BLaER1 treated with 17β-estradiol and CSF1 and Interleukin-3, amounts not matched to agents 10 nM and 100 nM (cell line): Measurements from ENCODE around the gene ADAMTS15.

ENCODE experiments used
- H3K27ac ChIP-seq, 11 experiments: shearing (Covaris generic); formaldehyde crosslinking; 2 replicates each; pipeline ENCODE4 v1.8.1; 2022
- H3K27me3 ChIP-seq, 11 experiments: shearing (Covaris generic); formaldehyde crosslinking; 2 replicates each; pipeline ENCODE4 v1.8.1; 2022
- H3K36me3 ChIP-seq, 11 experiments: shearing (Covaris generic); formaldehyde crosslinking; 2 replicates each; pipeline ENCODE4 v1.8.1; 2022
- H3K4me1 ChIP-seq, 10 experiments: shearing (Covaris generic); formaldehyde crosslinking; 2 replicates each; pipeline ENCODE4 v1.8.1; 2022
- H3K4me2 ChIP-seq, 11 experiments: shearing (Covaris generic); formaldehyde crosslinking; 2 replicates each; pipeline ENCODE4 v1.8.1; 2022
- H3K4me3 ChIP-seq, 10 experiments: shearing (Covaris generic); formaldehyde crosslinking; 2 replicates each; pipeline ENCODE4 v1.8.1; 2022
- H3K9ac ChIP-seq, 11 experiments: shearing (Covaris generic); formaldehyde crosslinking; 2 replicates each; pipeline ENCODE4 v1.8.1; 2022
- H3K9me3 ChIP-seq, 11 experiments: shearing (Covaris generic); formaldehyde crosslinking; replicated peaks in 1 of 11; 2 replicates each; pipeline ENCODE4 v1.8.1; 2022
- H4K20me1 ChIP-seq, 11 experiments: shearing (Covaris generic); formaldehyde crosslinking; 2 replicates each; pipeline ENCODE4 v1.8.1; 2022
- Cebpa-rat ChIP-seq, 11 experiments: shearing (Covaris generic); IDR thresholded peaks; 2 replicates each; pipeline ENCODE4 v1.8.1; 2022

The ADAMTS15 gene

GRCh38 chr11:130456286-130456685 is 7.8 kb downstream of the ADAMTS15 start:
- no peak for TF ChIP-seq Cebpa-rat (IDR thresholded peaks at IDR 0.05)
- Histone ChIP-seq H3K9ac (no peak overlapping the region), H4K20me1 (no peaks in the 10 kb centered on the region), H3K4me3 (no peak overlapping the region), H3K9me3 (no peaks in the 10 kb centered on the region), H3K27ac (no peak overlapping the region), H3K27me3 (no peaks in the 10 kb centered on the region), H3K36me3 (no peaks in the 10 kb centered on the region), H3K4me2 (no peak overlapping the region), H3K4me1 (peaks cover 0 to 13% (median 9%) of the 10 kb centered on the region in 10 experiments; a peak in 15 of 20 replicates)

- no peak overlapping the region for H3K27ac ChIP-seq
- peaks cover 0 to 17% (median 12%) of the 10 kb centered on the region in 10 experiments; a peak in 15 of 20 replicates for H3K4me1 ChIP-seq
- H3K4me2 ChIP-seq, result no peak overlapping the region
- H3K9me3 ChIP-seq, result no peaks in the 10 kb centered on the region
- no peak overlapping the region for H3K9ac ChIP-seq
- H3K27me3 ChIP-seq, result no peaks in the 10 kb centered on the region
- H4K20me1 ChIP-seq, result no peaks in the 10 kb centered on the region
- H3K4me3 ChIP-seq, result no peak overlapping the region
- no peak for TF ChIP-seq Cebpa-rat (IDR thresholded peaks at IDR 0.05)
- no peaks in the 10 kb centered on the region for H3K36me3 ChIP-seq
These were observed 9.4 kb downstream of the ADAMTS15 start for GRCh38 chr11:130457623-130458409.

GRCh38 chr11:130458410-130458729 is 9.9 kb downstream of the ADAMTS15 start:
- no peak overlapping the region for H3K9ac ChIP-seq
- H3K4me3 ChIP-seq, result no peak overlapping the region
- no peak for TF ChIP-seq Cebpa-rat (IDR thresholded peaks at IDR 0.05)
- H3K4me2 ChIP-seq, result no peak overlapping the region
- H3K9me3 ChIP-seq, result no peaks in the 10 kb centered on the region
- H3K36me3 ChIP-seq, result no peaks in the 10 kb centered on the region
- no peaks in the 10 kb centered on the region for H3K27me3 ChIP-seq
- no peak overlapping the region for H3K27ac ChIP-seq
- peaks cover 0 to 17% (median 12%) of the 10 kb centered on the region in 10 experiments; a peak in 15 of 20 replicates for H3K4me1 ChIP-seq
- no peaks in the 10 kb centered on the region for H4K20me1 ChIP-seq

- no peaks in the 10 kb centered on the region for H3K27me3 ChIP-seq
- H3K4me1 ChIP-seq, result peaks cover 0 to 17% (median 12%) of the 10 kb centered on the region in 10 experiments; a peak in 17 of 20 replicates
- no peak overlapping the region for H3K27ac ChIP-seq
- TF ChIP-seq Cebpa-rat (IDR thresholded peaks at IDR 0.05), result no peak
- H3K9ac ChIP-seq, result no peak overlapping the region
- no peaks in the 10 kb centered on the region for H4K20me1 ChIP-seq
- no peak overlapping the region for H3K4me3 ChIP-seq
- H3K4me2 ChIP-seq, result no peak overlapping the region
- no peaks in the 10 kb centered on the region for H3K9me3 ChIP-seq
- no peaks in the 10 kb centered on the region for H3K36me3 ChIP-seq
These were observed 11.1 kb downstream of the ADAMTS15 start for GRCh38 chr11:130459521-130459920.

- H3K9ac ChIP-seq, result no peak overlapping the region
- H3K4me3 ChIP-seq, result no peak overlapping the region
- H3K9me3 ChIP-seq, result no peaks in the 10 kb centered on the region
- H3K27me3 ChIP-seq, result no peaks in the 10 kb centered on the region
- no peak for TF ChIP-seq Cebpa-rat (IDR thresholded peaks at IDR 0.05)
- no peak overlapping the region for H3K27ac ChIP-seq
- H3K4me1 ChIP-seq, result peaks cover 8 to 20% (median 14%) of the 10 kb centered on the region in 10 experiments
- H3K4me2 ChIP-seq, result no peak overlapping the region
- H3K36me3 ChIP-seq, result no peaks in the 10 kb centered on the region
- no peaks in the 10 kb centered on the region for H4K20me1 ChIP-seq
These were observed 13.8 kb downstream of the ADAMTS15 start for GRCh38 chr11:130462101-130462885.

- Histone ChIP-seq H3K9ac (no peak overlapping the region), H4K20me1 (no peaks in the 10 kb centered on the region), H3K9me3 (no peaks in the 10 kb centered on the region), H3K27me3 (no peaks in the 10 kb centered on the region), H3K27ac (no peak overlapping the region), H3K4me1 (peaks cover 8 to 20% (median 14%) of the 10 kb centered on the region in 10 experiments), H3K4me2 (no peak overlapping the region), H3K36me3 (no peaks in the 10 kb centered on the region), H3K4me3 (no peak overlapping the region)
- no peak for TF ChIP-seq Cebpa-rat (IDR thresholded peaks at IDR 0.05)
These were observed 14.5 kb downstream of the ADAMTS15 start for GRCh38 chr11:130462931-130463330.

GRCh38 chr11:130464291-130464812 is 15.9 kb downstream of the ADAMTS15 start:
- Histone ChIP-seq H3K27ac (no peak overlapping the region), H4K20me1 (no peaks in the 10 kb centered on the region), H3K9ac (no peak overlapping the region), H3K4me2 (0 out of 22 replicates have a peak overlapping the region, but pooled peaks of 1 of the 11 experiments have one; percentile 42), H3K36me3 (no peaks in the 10 kb centered on the region), H3K4me1 (peaks cover 8 to 20% (median 14%) of the 10 kb centered on the region in 10 experiments), H3K4me3 (no peak overlapping the region), H3K27me3 (no peaks in the 10 kb centered on the region), H3K9me3 (no peaks in the 10 kb centered on the region)
- TF ChIP-seq Cebpa-rat (IDR thresholded peaks at IDR 0.05), result no peak

GRCh38 chr11:130465263-130465662 is 16.8 kb downstream of the ADAMTS15 start:
- Histone ChIP-seq H3K36me3 (no peaks in the 10 kb centered on the region), H3K9me3 (no peaks in the 10 kb centered on the region), H3K4me2 (peak overlapping the region in 4 of 11 experiments; percentile 26 to 52 (median 36); a peak in 6 of 22 replicates), H3K27ac (no peak overlapping the region), H3K4me1 (peaks cover 8 to 20% (median 14%) of the 10 kb centered on the region in 10 experiments), H3K9ac (no peak overlapping the region), H4K20me1 (no peaks in the 10 kb centered on the region), H3K27me3 (no peaks in the 10 kb centered on the region), H3K4me3 (no peak overlapping the region)
- no peak for TF ChIP-seq Cebpa-rat (IDR thresholded peaks at IDR 0.05)

GRCh38 chr11:130467116-130467900 is 18.9 kb downstream of the ADAMTS15 start:
- no peak overlapping the region for H3K27ac ChIP-seq
- H3K9me3 ChIP-seq, result no peaks in the 10 kb centered on the region
- H3K36me3 ChIP-seq, result no peaks in the 10 kb centered on the region
- H4K20me1 ChIP-seq, result no peaks in the 10 kb centered on the region
- H3K27me3 ChIP-seq, result no peaks in the 10 kb centered on the region
- no peak overlapping the region for H3K4me2 ChIP-seq
- no peak for TF ChIP-seq Cebpa-rat (IDR thresholded peaks at IDR 0.05)
- no peak overlapping the region for H3K9ac ChIP-seq
- peaks cover 0 to 10% (median 1%) of the 10 kb centered on the region in 10 experiments; a peak in 7 of 20 replicates for H3K4me1 ChIP-seq
- no peak overlapping the region for H3K4me3 ChIP-seq
